Astrocyte of the hippocampus (primary cell): ENCODE measurements around the gene LUZP4.
"Not testable (repeated sequence)": the region's sequence is repeated elsewhere in the genome, so short reads cannot be mapped to it uniquely, and the experiment has no call there.

Experiments
- DNase-seq: peaks from one replicate; pipeline ENCODE4 v3.0.0; 2011; ENCODE audit warnings: low read depth, low spot score

Gene LUZP4

GRCh38 chrX:115337491-115338144 is 48.1 kb downstream of the LUZP4 start:
- peak; percentile 54 for DNase-seq

DNA sequence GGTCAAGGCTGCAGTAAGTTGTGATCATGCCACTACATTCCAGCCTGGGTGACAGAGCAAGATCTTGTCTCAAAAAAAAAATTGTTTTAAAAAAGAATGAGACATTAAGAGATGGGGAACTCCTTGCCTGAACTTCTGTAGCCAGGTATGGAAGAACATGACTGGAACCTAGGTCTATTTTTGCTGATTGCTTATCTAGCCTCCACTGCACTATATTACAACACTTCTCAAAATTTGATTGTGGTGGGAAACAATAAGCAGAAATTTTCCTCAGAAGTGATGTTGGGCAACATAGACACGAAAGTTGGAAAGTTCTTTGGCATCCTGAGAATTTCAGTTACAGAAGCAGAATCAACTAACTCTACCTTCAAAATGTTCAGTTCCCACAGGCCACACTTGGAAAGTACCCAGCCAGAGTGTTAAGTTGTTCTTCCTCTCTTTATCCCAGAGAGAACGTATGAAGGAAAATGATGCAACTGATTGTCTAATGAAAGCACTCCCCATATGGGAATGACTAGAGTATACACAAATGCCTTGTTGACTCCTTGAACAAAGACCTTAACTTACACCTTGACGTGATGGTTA is 50.0 kb downstream of the LUZP4 start:
- DNase-seq: peak; percentile 25

GRCh38 chrX:115341421-115341820 is 51.9 kb downstream of the LUZP4 start:
- DNase-seq: no peak

DNA sequence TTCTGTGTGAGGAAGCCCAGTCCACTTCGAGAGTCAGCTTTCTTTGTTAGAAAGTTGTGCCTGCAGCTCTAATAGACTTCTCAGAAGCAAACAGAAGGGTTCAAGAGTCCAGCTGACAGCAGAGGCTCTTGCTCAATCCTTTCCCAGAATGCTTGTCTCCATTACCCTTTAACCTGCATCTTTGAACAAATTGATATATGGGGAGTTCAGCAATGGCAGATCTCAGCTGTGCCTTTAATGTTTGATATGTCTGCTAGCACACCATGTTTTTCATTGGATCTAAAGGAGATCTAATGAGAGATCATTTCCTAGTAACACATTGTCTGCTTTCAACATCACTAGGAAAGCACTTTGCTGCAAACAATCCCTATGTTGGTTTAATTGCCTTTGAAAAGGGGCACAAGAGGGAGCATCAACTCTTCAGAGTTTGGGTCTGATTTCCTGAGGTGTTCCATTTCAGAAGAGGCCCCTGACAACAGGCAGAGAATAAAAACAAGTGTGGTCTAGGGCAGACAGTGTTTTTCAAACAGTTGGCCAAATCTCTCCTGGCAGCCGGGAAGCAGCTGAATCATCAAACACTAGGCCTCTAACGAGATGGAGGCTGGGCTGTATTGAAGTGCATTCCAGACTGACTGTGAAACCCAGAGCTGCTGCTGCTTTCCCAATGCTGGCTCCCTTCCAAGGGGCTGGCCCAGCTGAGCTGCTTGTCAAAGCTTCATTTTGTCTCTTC is 55.5 kb downstream of the LUZP4 start:
- DNase-seq: peak; percentile 96

DNA sequence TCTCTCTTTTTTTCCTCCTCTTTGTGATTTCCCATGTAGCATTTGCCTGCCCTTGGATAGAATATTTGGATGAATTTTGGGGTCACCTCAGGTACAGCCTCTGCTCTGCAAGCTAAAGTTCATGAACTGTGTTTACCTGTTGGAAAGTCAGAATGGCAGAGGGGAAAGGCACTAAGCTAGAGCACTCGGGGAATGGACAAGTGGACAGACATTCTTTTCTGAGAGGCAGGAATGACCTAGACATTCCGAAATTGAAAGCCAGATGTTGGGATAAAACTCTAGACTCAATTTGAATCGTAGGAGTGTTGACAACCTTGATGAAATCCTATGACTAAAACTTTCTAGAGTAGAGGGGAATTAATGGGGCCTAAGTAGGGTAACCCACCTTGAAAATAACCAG is 56.1 kb downstream of the LUZP4 start:
- no peak for DNase-seq

GRCh38 chrX:115346738-115347137 is 57.2 kb downstream of the LUZP4 start:
- DNase-seq: not testable (repeated sequence)

DNA sequence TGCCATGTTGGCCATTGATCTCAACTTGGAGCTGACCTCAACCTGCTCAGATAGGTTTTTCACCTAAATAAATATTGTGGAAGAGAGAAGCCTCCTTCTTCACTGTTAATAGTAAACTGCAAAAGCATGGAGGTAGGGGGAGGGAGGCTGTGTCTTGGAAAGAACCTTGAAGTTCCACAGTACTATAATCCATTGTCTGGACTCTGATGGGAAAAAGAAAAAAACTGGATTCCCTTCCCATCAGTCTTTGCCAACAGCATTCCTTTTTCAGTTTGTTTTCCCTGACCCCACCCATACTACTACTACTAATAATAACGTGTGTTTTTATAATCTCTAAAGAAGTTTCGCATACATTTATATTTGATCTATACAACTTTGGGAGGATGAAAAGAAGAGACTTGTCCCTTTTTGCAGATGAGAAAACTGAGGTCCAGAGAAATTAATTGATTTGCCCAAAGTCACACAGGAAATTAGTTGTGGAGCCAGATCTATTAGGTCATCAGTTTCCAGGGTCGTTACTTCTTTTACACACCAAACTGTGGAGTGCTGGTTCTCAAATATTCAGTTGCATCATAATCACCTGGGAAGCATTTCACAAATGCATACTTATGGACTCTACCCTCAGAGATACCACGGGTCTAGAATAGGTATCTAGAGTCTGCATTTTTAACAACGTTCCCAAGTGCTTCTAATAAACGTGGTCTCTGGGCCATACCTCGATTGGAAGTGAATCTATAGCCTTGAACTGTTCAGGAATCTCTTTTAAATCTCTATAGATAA is 59.1 kb downstream of the LUZP4 start:
- DNase-seq: no peak

DNA sequence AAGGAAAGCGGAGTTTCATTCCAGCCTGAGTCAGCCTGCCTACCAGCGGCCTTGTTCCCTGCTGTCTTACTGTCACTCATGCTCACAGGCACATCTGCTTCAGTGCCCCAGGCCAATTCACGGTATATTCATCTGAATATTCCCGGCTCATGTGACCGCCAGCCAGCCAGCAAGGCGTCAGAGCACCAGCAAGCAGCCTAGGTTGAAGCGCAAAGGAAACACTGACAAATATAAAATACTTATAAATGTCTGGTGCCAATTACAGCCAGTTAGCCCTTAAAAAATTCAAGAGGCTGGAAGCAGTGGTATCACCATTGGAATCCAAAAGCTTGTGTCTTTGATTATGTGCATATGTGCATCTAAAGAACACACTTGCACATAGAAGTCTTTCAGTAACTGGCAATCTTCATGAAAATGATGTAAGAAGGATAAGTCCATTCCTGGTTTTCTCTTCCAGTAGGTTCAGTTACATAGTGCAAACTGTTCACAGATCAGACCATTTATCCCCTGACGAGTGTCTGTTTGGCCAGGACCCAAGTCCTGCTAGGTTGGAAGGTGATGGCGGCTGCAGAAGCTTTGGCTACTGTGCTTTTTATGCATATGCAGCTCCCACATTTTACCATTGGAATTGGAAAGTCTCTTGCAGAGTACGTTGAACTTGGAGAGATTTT is 61.3 kb downstream of the LUZP4 start:
- no peak for DNase-seq

DNA sequence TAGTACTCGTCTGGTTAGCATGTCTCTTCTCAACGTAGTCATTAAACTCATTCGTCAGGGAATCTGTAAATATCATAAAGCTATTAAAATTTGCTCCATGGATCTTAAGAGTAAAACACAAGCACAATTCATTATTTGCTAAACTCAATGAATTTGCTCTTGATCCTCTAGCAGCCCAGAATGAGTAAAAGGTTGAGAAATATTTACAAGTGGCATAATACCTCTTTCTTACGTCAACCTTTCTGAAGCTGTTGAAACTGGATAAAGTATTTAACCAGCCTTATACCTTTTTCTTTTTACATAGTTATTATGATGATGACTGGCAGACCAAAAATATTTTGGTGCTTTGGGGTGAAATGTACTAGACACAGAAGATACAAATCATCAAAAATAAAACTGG is 66.9 kb downstream of the LUZP4 start:
- DNase-seq: no peak
